Astrocyte (in vitro differentiated cells and primary cell): Measurements from ENCODE around the gene TIMMDC1. TPM values are rescaled to one million over a fixed set of nuclear protein-coding genes. Genes with fewer than 3 reads are reported as not detected.

Source experiments
- DNase-seq: peaks from one replicate; pipeline ENCODE4 v3.0.0-alpha.2; 2010; ENCODE audit warnings: low read depth
- FAIRE-seq: peaks from 2 replicates; lab custom pipeline; 2011; peaks lifted over from hg19 to GRCh38; lab: Jason Lieb, UNC
- H2AFZ ChIP-seq: 2 replicates; pipeline ENCODE4 v1.6.0; 2012; ENCODE audit warnings: low read depth, low read length, inconsistent platforms
- H3K27ac ChIP-seq: 2 replicates; pipeline ENCODE4 v1.5.1; 2011; ENCODE audit warnings: low read depth, low read length, inconsistent platforms
- H3K27me3 ChIP-seq: 2 replicates; pipeline ENCODE4 v1.6.0; 2011; ENCODE audit warnings: low read length, inconsistent platforms; ENCODE audit not compliant: insufficient read depth
- H3K36me3 ChIP-seq: 2 replicates; pipeline ENCODE4 v1.5.1; 2011; ENCODE audit warnings: low read length, inconsistent platforms; ENCODE audit not compliant: insufficient read depth
- H3K4me1 ChIP-seq: 2 replicates; pipeline ENCODE4 v1.5.1; 2011; ENCODE audit warnings: low read length, inconsistent platforms; ENCODE audit not compliant: insufficient read depth
- H3K4me2 ChIP-seq: 2 replicates; pipeline ENCODE4 v1.6.0; 2012; ENCODE audit warnings: low read length, inconsistent platforms
- H3K4me3 ChIP-seq: 2 replicates; pipeline ENCODE4 v1.5.1; 2011; ENCODE audit warnings: low read depth, mild to moderate bottlenecking, low read length, inconsistent platforms; ENCODE audit not compliant: insufficient read depth
- H3K79me2 ChIP-seq: 2 replicates; pipeline ENCODE4 v1.6.0; 2012; ENCODE audit warnings: mild to moderate bottlenecking, low read length, inconsistent platforms; ENCODE audit not compliant: insufficient read depth
- H3K9ac ChIP-seq: 2 replicates; pipeline ENCODE4 v1.6.0; 2012; ENCODE audit warnings: mild to moderate bottlenecking, low read length, inconsistent platforms
- H3K9me3 ChIP-seq: 2 replicates; pipeline ENCODE4 v1.5.1; 2012; ENCODE audit warnings: low read depth, mild to moderate bottlenecking, low read length, inconsistent platforms; ENCODE audit not compliant: insufficient read depth
- H4K20me1 ChIP-seq: 2 replicates; pipeline ENCODE4 v1.6.0; 2012; ENCODE audit warnings: low read length, inconsistent platforms; ENCODE audit not compliant: insufficient read depth
- H3K27ac Mint-ChIP-seq: one replicate; pipeline ENCODE4 v1.8.0; 2021; ENCODE audit warnings: mild to moderate bottlenecking, mixed read lengths; ENCODE audit not compliant: unreplicated experiment
- H3K27me3 Mint-ChIP-seq: one replicate; pipeline ENCODE4 v1.8.0; 2021; ENCODE audit warnings: low read depth, mixed read lengths; ENCODE audit not compliant: unreplicated experiment
- H3K36me3 Mint-ChIP-seq: one replicate; pipeline ENCODE4 v1.8.0; 2021; ENCODE audit warnings: low read depth, mixed read lengths; ENCODE audit not compliant: unreplicated experiment
- H3K4me1 Mint-ChIP-seq: one replicate; pipeline ENCODE4 v1.8.0; 2021; ENCODE audit warnings: low read depth, mixed read lengths; ENCODE audit not compliant: unreplicated experiment
- H3K4me3 Mint-ChIP-seq: one replicate; pipeline ENCODE4 v1.8.0; 2021; ENCODE audit warnings: mild to moderate bottlenecking, moderate library complexity, mixed read lengths; ENCODE audit not compliant: unreplicated experiment
- H3K9me3 Mint-ChIP-seq: one replicate; pipeline ENCODE4 v1.8.0; 2021; ENCODE audit warnings: mild to moderate bottlenecking, mixed read lengths; ENCODE audit not compliant: unreplicated experiment
- EZH2 ChIP-seq: IDR thresholded peaks from 2 replicates; pipeline ENCODE4 v1.6.1; 2012; ENCODE audit warnings: mild to moderate bottlenecking, low read length, inconsistent platforms; ENCODE audit not compliant: insufficient read depth
- total RNA-seq: library from RNA; stranded (reverse); gene quantifications from 2 replicates; pipeline ENCODE4 v1.2.1, GENCODE V29; 2021
- TF ChIP-seq, protein P1 (sequence below): IDR thresholded peaks from 2 replicates; pipeline ENCODE4 v1.5.1; 2011; ENCODE audit warnings: low read depth, mild to moderate bottlenecking, inconsistent platforms, low read length, moderate library complexity; ENCODE audit not compliant: insufficient read depth

The TIMMDC1 gene
- total RNA-seq, 1 donor from 2014 or later: 109 TPM

- Histone ChIP-seq H3K79me2 (no peaks in the 10 kb centered on the region), H3K9me3 (no peaks in the 10 kb centered on the region), H3K4me3 (no peak overlapping the region), H3K36me3 (no peaks in the 10 kb centered on the region), H3K27me3 (peaks cover 6% of the 10 kb centered on the region), H2AFZ (no peak overlapping the region), H3K4me1 (no peaks in the 10 kb centered on the region), H3K27ac (no peak overlapping the region), H3K9ac (no peak overlapping the region), H3K4me2 (no peak overlapping the region), H4K20me1 (no peaks in the 10 kb centered on the region)
- H3K4me1 Mint-ChIP-seq: no peaks in the 10 kb centered on the region
- H3K36me3 Mint-ChIP-seq: no peaks in the 10 kb centered on the region
- H3K9me3 Mint-ChIP-seq: peaks cover 4% of the 10 kb centered on the region
- H3K27ac Mint-ChIP-seq: no peak overlapping the region
- peaks cover 31% of the 10 kb centered on the region for H3K27me3 Mint-ChIP-seq
- H3K4me3 Mint-ChIP-seq: no peak overlapping the region
- TF ChIP-seq, protein P1, sequence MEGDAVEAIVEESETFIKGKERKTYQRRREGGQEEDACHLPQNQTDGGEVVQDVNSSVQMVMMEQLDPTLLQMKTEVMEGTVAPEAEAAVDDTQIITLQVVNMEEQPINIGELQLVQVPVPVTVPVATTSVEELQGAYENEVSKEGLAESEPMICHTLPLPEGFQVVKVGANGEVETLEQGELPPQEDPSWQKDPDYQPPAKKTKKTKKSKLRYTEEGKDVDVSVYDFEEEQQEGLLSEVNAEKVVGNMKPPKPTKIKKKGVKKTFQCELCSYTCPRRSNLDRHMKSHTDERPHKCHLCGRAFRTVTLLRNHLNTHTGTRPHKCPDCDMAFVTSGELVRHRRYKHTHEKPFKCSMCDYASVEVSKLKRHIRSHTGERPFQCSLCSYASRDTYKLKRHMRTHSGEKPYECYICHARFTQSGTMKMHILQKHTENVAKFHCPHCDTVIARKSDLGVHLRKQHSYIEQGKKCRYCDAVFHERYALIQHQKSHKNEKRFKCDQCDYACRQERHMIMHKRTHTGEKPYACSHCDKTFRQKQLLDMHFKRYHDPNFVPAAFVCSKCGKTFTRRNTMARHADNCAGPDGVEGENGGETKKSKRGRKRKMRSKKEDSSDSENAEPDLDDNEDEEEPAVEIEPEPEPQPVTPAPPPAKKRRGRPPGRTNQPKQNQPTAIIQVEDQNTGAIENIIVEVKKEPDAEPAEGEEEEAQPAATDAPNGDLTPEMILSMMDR: no peak
- no peak for TF ChIP-seq EZH2
- DNase-seq (no peak), FAIRE-seq (no peak)
Observed at GRCh38 chr3:119553823-119554415, 55.6 kb downstream of the TIMMDC1 start.

GRCh38 chr3:119555309-119555735 is 57.0 kb downstream of the TIMMDC1 start:
- no peak overlapping the region for H3K27ac ChIP-seq
- H3K4me1 ChIP-seq: no peaks in the 10 kb centered on the region
- no peak overlapping the region for H3K4me3 ChIP-seq
- no peaks in the 10 kb centered on the region for H3K36me3 ChIP-seq
- DNase-seq (no peak), FAIRE-seq (no peak)
- no peak overlapping the region for H3K27ac Mint-ChIP-seq
- H2AFZ ChIP-seq: no peak overlapping the region
- H4K20me1 ChIP-seq: no peaks in the 10 kb centered on the region
- H3K9ac ChIP-seq: no peak overlapping the region
- no peak overlapping the region for H3K4me3 Mint-ChIP-seq
- peaks cover 6% of the 10 kb centered on the region for H3K27me3 ChIP-seq
- H3K9me3 ChIP-seq: no peaks in the 10 kb centered on the region
- H3K9me3 Mint-ChIP-seq: no peaks in the 10 kb centered on the region
- no peak for TF ChIP-seq EZH2
- TF ChIP-seq, protein P1: no peak
- H3K4me1 Mint-ChIP-seq: no peaks in the 10 kb centered on the region
- no peaks in the 10 kb centered on the region for H3K79me2 ChIP-seq
- peaks cover 28% of the 10 kb centered on the region for H3K27me3 Mint-ChIP-seq
- no peak overlapping the region for H3K4me2 ChIP-seq
- no peaks in the 10 kb centered on the region for H3K36me3 Mint-ChIP-seq

GRCh38 chr3:119555929-119556328 is 57.6 kb downstream of the TIMMDC1 start:
- Histone ChIP-seq H3K9me3 (no peaks in the 10 kb centered on the region), H3K9ac (no peak overlapping the region), H3K27ac (no peak overlapping the region), H4K20me1 (no peaks in the 10 kb centered on the region), H3K4me3 (no peak overlapping the region), H3K27me3 (peaks cover 6% of the 10 kb centered on the region), H3K4me2 (no peak overlapping the region), H2AFZ (no peak overlapping the region), H3K79me2 (no peaks in the 10 kb centered on the region), H3K4me1 (no peaks in the 10 kb centered on the region), H3K36me3 (no peaks in the 10 kb centered on the region)
- Mint-ChIP-seq H3K9me3 (no peaks in the 10 kb centered on the region), H3K4me1 (no peaks in the 10 kb centered on the region), H3K36me3 (no peaks in the 10 kb centered on the region), H3K4me3 (no peak overlapping the region), H3K27ac (no peak overlapping the region), H3K27me3 (peaks cover 28% of the 10 kb centered on the region)
- no peak for FAIRE-seq
- DNase-seq: no peak
- peak; percentile 17 for TF ChIP-seq EZH2
- TF ChIP-seq, protein P1: no peak
